Iris pigment epithelial cell (primary cell): ENCODE data around the gene SLMAP.

Experiments used
- DNase-seq: peaks from one replicate; pipeline ENCODE4 v3.0.0-alpha.2; 2011; ENCODE audit warnings: low read depth

Gene SLMAP

GRCh38 chr3:57749542-57749941 is 6.6 kb upstream of the SLMAP start:
- no peak for DNase-seq

- peak; percentile 56 for DNase-seq
Observed at GRCh38 chr3:57752307-57752706, 3.8 kb upstream of the SLMAP start.

GRCh38 chr3:57753016-57753415 is 3.1 kb upstream of the SLMAP start:
- DNase-seq, result no peak

GRCh38 chr3:57755368-57755675 is 787 bp upstream of the SLMAP start:
- DNase-seq, result peak; percentile 65

GRCh38 chr3:57756528-57757401 is 656 bp downstream of the SLMAP start:
- peak; percentile 50 for DNase-seq

GRCh38 chr3:57757642-57758297 is 1.7 kb downstream of the SLMAP start:
- peak; percentile 66 for DNase-seq

- peak; percentile 68 for DNase-seq
Observed at GRCh38 chr3:57758686-57759085, 2.6 kb downstream of the SLMAP start.

GRCh38 chr3:57764794-57765193 is 8.7 kb downstream of the SLMAP start:
- DNase-seq, result no peak

- DNase-seq, result no peak
Observed at GRCh38 chr3:57768595-57768994, 12.5 kb downstream of the SLMAP start.

- no peak for DNase-seq
Observed at GRCh38 chr3:57770009-57770827, 14.1 kb downstream of the SLMAP start.

GRCh38 chr3:57772251-57772650 is 16.1 kb downstream of the SLMAP start:
- DNase-seq, result no peak

- DNase-seq, result no peak
Observed at GRCh38 chr3:57777774-57778173, 21.7 kb downstream of the SLMAP start.

GRCh38 chr3:57778494-57778893 is 22.4 kb downstream of the SLMAP start:
- DNase-seq, result peak; percentile 75

- DNase-seq, result no peak
Observed at GRCh38 chr3:57779666-57780065, 23.6 kb downstream of the SLMAP start.

- DNase-seq, result no peak
Observed at GRCh38 chr3:57783186-57784088, 27.3 kb downstream of the SLMAP start.

- DNase-seq, result no peak
Observed at GRCh38 chr3:57784089-57784735, 28.1 kb downstream of the SLMAP start.

- no peak for DNase-seq
Observed at GRCh38 chr3:57785446-57785845, 29.3 kb downstream of the SLMAP start.

GRCh38 chr3:57787867-57788623 is 31.9 kb downstream of the SLMAP start:
- DNase-seq, result no peak

GRCh38 chr3:57788624-57789018 is 32.5 kb downstream of the SLMAP start:
- DNase-seq, result no peak

- peak; percentile 39 for DNase-seq
Observed at GRCh38 chr3:57791245-57791644, 35.1 kb downstream of the SLMAP start.
